ENCODE results near the gene CATSPERZ.
"Not testable (repeated sequence)": the region's sequence is repeated elsewhere in the genome, so short reads cannot be mapped to it uniquely, and the experiment has no call there.

Gene CATSPERZ

DNA sequence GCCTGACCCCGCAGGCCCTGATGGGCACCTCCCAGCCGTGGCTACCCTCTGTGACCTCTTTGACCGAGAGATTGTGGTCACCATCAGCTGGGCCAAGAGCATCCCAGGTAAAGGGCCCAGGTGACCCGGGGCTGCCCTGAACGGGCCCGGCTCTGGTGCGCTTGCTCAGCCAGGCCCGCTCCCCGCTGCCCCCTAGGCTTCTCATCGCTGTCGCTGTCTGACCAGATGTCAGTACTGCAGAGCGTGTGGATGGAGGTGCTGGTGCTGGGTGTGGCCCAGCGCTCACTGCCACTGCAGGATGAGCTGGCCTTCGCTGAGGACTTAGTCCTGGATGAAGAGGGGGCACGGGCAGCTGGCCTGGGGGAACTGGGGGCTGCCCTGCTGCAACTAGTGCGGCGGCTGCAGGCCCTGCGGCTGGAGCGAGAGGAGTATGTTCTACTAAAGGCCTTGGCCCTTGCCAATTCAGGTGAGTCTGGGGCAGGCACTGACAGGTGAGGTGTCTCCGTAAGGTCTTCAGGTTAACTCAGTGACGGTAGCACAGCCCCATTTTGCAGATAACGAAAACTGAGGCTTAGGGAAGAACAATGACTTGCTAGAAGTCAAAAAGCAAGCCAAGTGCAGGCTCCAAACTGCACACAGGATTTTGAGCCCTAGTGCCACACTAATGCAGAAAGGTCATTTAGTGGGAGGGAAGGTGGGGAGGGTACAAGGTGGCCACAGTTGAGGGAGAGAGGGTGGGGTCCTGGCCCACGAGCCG is 14.8 kb downstream of the CATSPERZ start:
- TF ChIP-seq CTCF (IDR thresholded peaks at IDR 0.05; ENCODE audit: low read length, missing control alignments), result no peak
- no peak overlapping the region for H3K4me3 ChIP-seq (replicated peaks; ENCODE audit: low read depth, low read length)
- no peak for DNase-seq (ENCODE audit: low read depth)

- not testable (repeated sequence) for H3K4me3 ChIP-seq (replicated peaks; ENCODE audit: low read depth, low read length); DNase-seq (ENCODE audit: low read depth)
Observed at GRCh38 chr11:64315667-64316526, 15.7 kb downstream of the CATSPERZ start.

- no peak for DNase-seq (ENCODE audit: low read depth)
- peak overlapping the region; percentile 69 for H3K4me3 ChIP-seq (replicated peaks; ENCODE audit: low read depth, low read length)
- TF ChIP-seq CTCF (IDR thresholded peaks at IDR 0.05; ENCODE audit: low read length, missing control alignments), result no peak
Observed at GRCh38 chr11:64316672-64317324, 16.6 kb downstream of the CATSPERZ start.

DNA sequence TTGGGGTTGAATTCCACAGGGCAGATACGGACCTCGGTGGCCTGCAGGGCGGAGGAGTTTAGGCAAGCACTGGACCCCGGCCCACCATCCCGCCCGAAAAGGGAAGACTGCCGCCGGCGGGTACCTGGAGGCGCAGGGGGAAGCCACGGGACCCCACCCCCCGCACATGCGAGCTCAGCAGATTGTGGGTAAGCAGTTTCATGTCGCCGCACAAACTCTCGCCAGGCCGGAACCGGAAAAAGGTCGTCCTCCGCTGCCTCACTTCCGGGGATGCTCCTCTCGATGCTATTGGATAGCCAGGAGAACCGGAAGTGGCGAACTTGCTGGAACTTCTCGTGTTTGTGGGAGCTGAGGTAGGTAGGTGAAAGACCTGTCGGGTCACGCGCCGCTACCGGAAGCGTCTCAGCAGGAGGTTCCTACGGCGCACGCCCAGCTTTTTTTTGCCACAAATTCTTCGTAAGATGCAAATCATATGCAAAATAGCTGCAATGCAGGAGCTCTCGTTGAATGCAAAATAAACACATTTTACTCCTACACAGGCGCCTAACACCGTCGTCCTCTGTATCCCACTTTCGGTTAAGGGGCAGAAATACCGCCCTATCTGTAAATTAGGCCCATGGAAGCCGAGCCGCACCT is 17.3 kb downstream of the CATSPERZ start, which contains the start of gene TRMT112:
Gene TRMT112 (minus strand): TSS at position 235 of the 636 bp plus-strand sequence. CDS start 33 bp downstream, at position 202.
- peak within 1 kb of the TSS; percentile 69 for H3K4me3 ChIP-seq (replicated peaks; ENCODE audit: low read depth, low read length)
- no peak for TF ChIP-seq CTCF (IDR thresholded peaks at IDR 0.05; ENCODE audit: low read length, missing control alignments)
- peak; percentile 98 for DNase-seq (ENCODE audit: low read depth)

- TF ChIP-seq CTCF (IDR thresholded peaks at IDR 0.05; ENCODE audit: low read length, missing control alignments), result peak; percentile 1
- peak; percentile 97 for DNase-seq (ENCODE audit: low read depth)
- peak within 1 kb of the TSS; percentile 69 for H3K4me3 ChIP-seq (replicated peaks; ENCODE audit: low read depth, low read length)
Observed at GRCh38 chr11:64317961-64318765, 18.0 kb downstream of the CATSPERZ start, which contains the start of gene PRDX5. Gene PRDX5, plus strand, starts transcription at chr11:64318121. Its CDS starts 95 bp downstream, at chr11:64318216.

- TF ChIP-seq CTCF (IDR thresholded peaks at IDR 0.05; ENCODE audit: low read length, missing control alignments), result no peak
- peak overlapping the region; percentile 69 for H3K4me3 ChIP-seq (replicated peaks; ENCODE audit: low read depth, low read length)
Observed at GRCh38 chr11:64318766-64319761, 18.9 kb downstream of the CATSPERZ start.

More at GRCh38 chr11:64318766-64319761, 18.9 kb downstream of the CATSPERZ start:
- no peak for DNase-seq (ENCODE audit: low read depth)

Measured in fibroblast of pulmonary artery (primary cell).